HG03139 (cell line): ENCODE data around the gene C1R.
"Not testable (repeated sequence)": the region's sequence is repeated elsewhere in the genome, so short reads cannot be mapped to it uniquely, and the experiment has no call there.

Source experiments
- ATAC-seq: cut with Tn5 transposase; IDR thresholded peaks from one replicate; pipeline ENCODE4 v1.9.1; 2021; ENCODE audit not compliant: unreplicated experiment

The C1R gene

GRCh38 chr12:7121324-7121723 is 29.1 kb upstream of the C1R start:
- no peak for ATAC-seq

GRCh38 chr12:7120166-7120565 is 27.9 kb upstream of the C1R start:
- no peak for ATAC-seq

GRCh38 chr12:7118881-7119280 is 26.6 kb upstream of the C1R start:
- ATAC-seq: no peak

GRCh38 chr12:7117670-7118069 is 25.4 kb upstream of the C1R start:
- ATAC-seq: no peak

- no peak for ATAC-seq
Measured at GRCh38 chr12:7116916-7117315, 24.7 kb upstream of the C1R start.

- no peak for ATAC-seq
Measured at GRCh38 chr12:7116196-7116595, 24.0 kb upstream of the C1R start.

GRCh38 chr12:7114851-7115250 is 22.6 kb upstream of the C1R start:
- no peak for ATAC-seq

- no peak for ATAC-seq
Measured at GRCh38 chr12:7114008-7114407, 21.8 kb upstream of the C1R start.

GRCh38 chr12:7113389-7113871 is 21.2 kb upstream of the C1R start:
- ATAC-seq: no peak

- ATAC-seq: no peak
Measured at GRCh38 chr12:7112041-7112440, 19.8 kb upstream of the C1R start.

GRCh38 chr12:7110661-7111060 is 18.4 kb upstream of the C1R start:
- ATAC-seq: no peak

GRCh38 chr12:7109572-7109920 is 17.3 kb upstream of the C1R start:
- no peak for ATAC-seq

GRCh38 chr12:7108796-7109571 is 16.7 kb upstream of the C1R start, which contains the start of gene C1RL:
Gene C1RL (minus strand): TSS chr12:7109214. CDS start chr12:7109180, 34 bp downstream.
- ATAC-seq: no peak

- peak; percentile 89 for ATAC-seq
Measured at GRCh38 chr12:7108003-7108795, 16.0 kb upstream of the C1R start.

- no peak for ATAC-seq
Measured at GRCh38 chr12:7107636-7108002, 15.4 kb upstream of the C1R start.

- not testable (repeated sequence) for ATAC-seq
Measured at GRCh38 chr12:7107181-7107580, 14.9 kb upstream of the C1R start.

GRCh38 chr12:7106082-7106481 is 13.8 kb upstream of the C1R start:
- ATAC-seq: no peak

- no peak for ATAC-seq
Measured at GRCh38 chr12:7103837-7104584, 11.8 kb upstream of the C1R start.

- no peak for ATAC-seq
Measured at GRCh38 chr12:7102582-7102981, 10.3 kb upstream of the C1R start.

- ATAC-seq: no peak
Measured at GRCh38 chr12:7101694-7102131, 9.5 kb upstream of the C1R start.

- no peak for ATAC-seq
Measured at GRCh38 chr12:7101047-7101693, 8.9 kb upstream of the C1R start.
